Measurements from ENCODE around the gene HTT. TPM values are rescaled to one million over a fixed set of nuclear protein-coding genes. Genes with fewer than 3 reads are reported as not detected.

HTT gene
- total RNA-seq, 1 donor from 2014 or later = 20.0 TPM

DNA sequence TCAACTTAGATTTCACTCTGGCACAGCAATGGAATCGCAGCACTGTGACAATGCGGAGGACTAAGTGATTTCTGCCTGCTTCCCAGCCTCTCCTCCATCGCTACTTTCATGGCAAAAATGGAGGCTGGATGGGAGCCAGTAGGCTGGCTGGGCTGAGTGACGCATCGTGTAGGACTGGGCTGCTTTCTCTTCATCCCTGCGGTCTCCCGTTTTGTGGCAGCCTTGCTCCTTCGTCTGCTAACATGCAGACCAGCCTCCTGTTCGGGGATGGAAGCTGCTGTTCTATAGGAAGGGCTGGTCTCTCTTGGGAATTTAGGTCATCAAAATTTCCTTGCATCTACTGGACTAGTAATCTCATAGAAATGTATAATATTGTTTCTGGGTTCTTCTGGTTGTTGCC, 202.5 kb downstream of the HTT start:
- H3K36me3 ChIP-seq = no peaks in the 10 kb centered on the region
- no peak for DNase-seq
- H3K4me3 ChIP-seq = no peak overlapping the region
- no peaks in the 10 kb centered on the region for H3K4me1 ChIP-seq
- intact Hi-C loops (cut with micrococcal nuclease) = no loop called here
- no peaks in the 10 kb centered on the region for H3K27me3 ChIP-seq (ENCODE audit: low read depth)
- TF ChIP-seq, protein P1, sequence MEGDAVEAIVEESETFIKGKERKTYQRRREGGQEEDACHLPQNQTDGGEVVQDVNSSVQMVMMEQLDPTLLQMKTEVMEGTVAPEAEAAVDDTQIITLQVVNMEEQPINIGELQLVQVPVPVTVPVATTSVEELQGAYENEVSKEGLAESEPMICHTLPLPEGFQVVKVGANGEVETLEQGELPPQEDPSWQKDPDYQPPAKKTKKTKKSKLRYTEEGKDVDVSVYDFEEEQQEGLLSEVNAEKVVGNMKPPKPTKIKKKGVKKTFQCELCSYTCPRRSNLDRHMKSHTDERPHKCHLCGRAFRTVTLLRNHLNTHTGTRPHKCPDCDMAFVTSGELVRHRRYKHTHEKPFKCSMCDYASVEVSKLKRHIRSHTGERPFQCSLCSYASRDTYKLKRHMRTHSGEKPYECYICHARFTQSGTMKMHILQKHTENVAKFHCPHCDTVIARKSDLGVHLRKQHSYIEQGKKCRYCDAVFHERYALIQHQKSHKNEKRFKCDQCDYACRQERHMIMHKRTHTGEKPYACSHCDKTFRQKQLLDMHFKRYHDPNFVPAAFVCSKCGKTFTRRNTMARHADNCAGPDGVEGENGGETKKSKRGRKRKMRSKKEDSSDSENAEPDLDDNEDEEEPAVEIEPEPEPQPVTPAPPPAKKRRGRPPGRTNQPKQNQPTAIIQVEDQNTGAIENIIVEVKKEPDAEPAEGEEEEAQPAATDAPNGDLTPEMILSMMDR (IDR thresholded peaks at IDR 0.05; ENCODE audit: borderline replicate concordance) = no peak
- no peak overlapping the region for H3K27ac ChIP-seq (replicated peaks)
- H3K9me3 ChIP-seq (replicated peaks) = peaks cover 21% of the 10 kb centered on the region

DNA sequence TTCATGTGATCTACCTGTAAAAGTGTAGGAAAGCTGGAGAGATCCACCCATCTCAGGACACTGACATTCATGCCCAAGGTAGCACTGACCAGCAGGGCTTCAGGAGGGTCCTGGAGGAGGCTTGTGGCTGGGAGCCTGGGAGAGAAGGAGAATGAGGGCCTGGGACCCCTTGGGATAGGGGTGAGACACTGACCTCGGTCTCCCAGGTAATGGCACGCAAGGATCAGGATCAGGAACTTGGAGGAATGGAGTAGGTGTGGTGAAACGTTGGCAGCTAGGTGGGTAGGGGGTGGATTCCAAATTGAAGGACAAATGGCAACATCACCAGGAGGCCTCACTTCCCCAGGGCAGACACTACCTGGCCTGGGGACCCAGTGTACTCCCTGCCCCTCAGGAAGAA, 206.0 kb downstream of the HTT start:
- Histone ChIP-seq H3K4me3 (no peak overlapping the region), H3K27ac (replicated peaks) (no peak overlapping the region), H3K27me3 (ENCODE audit: low read depth) (peaks cover 7% of the 10 kb centered on the region), H3K9me3 (replicated peaks) (peaks cover 12% of the 10 kb centered on the region), H3K4me1 (no peaks in the 10 kb centered on the region), H3K36me3 (no peaks in the 10 kb centered on the region)
- intact Hi-C loops (cut with micrococcal nuclease) = no loop called here
- TF ChIP-seq, protein P1 (IDR thresholded peaks at IDR 0.05; ENCODE audit: borderline replicate concordance) = no peak
- DNase-seq = no peak

DNA sequence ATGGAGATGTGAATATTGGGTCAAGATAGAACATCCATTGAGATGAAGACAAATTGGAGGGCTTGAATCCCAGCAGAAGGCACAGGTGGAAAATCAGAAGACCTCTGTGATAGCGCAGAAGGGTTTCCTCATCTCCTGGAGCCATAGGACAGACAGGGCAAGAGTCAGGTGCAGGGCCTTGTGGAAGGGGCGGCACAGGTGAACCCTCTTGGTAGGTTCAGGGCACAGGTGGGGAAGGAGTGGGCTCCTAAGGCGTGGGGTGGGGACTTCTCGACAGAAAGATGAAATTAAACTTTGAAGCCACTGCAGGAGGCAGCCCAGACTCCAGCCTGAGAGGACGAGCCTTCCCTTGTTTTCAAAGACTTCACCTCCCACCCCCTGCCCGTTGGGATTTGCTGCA, 209.0 kb downstream of the HTT start:
- H3K27ac ChIP-seq (replicated peaks) = no peak overlapping the region
- peaks cover 24% of the 10 kb centered on the region for H3K27me3 ChIP-seq (ENCODE audit: low read depth)
- DNase-seq = no peak
- peaks cover 14% of the 10 kb centered on the region for H3K4me1 ChIP-seq
- no peaks in the 10 kb centered on the region for H3K36me3 ChIP-seq
- H3K9me3 ChIP-seq (replicated peaks) = peaks cover 12% of the 10 kb centered on the region
- H3K4me3 ChIP-seq = no peak overlapping the region
- intact Hi-C loops (cut with micrococcal nuclease) = no loop called here
- TF ChIP-seq, protein P1 (IDR thresholded peaks at IDR 0.05; ENCODE audit: borderline replicate concordance) = no peak

DNA sequence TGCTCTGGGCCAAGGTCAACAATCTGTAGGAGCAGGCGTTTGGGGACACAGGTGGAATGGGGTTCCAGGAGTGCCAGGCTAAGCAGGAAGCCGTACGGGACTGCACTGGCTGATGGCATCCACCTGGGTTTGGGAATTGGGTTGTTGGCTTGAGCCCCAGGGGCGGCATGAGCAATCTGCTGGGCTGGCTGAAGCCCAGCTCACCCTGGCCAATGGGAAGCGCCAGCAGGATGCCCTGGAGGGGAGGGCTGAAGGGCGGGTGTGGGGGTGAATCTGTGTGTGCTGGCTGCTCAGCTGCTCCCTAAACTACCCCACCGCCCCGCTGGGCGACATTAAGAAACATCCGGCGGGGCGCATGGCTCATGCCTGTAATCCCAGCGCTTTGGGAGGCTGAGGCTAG, 209.4 kb downstream of the HTT start:
- peaks cover 18% of the 10 kb centered on the region for H3K4me1 ChIP-seq
- no peaks in the 10 kb centered on the region for H3K36me3 ChIP-seq
- H3K27me3 ChIP-seq (ENCODE audit: low read depth) = peaks cover 24% of the 10 kb centered on the region
- intact Hi-C loops (cut with micrococcal nuclease) = no loop called here
- no peak for DNase-seq
- peaks cover 12% of the 10 kb centered on the region for H3K9me3 ChIP-seq (replicated peaks)
- H3K27ac ChIP-seq (replicated peaks) = no peak overlapping the region
- TF ChIP-seq, protein P1 (IDR thresholded peaks at IDR 0.05; ENCODE audit: borderline replicate concordance) = no peak
- H3K4me3 ChIP-seq = no peak overlapping the region

DNA sequence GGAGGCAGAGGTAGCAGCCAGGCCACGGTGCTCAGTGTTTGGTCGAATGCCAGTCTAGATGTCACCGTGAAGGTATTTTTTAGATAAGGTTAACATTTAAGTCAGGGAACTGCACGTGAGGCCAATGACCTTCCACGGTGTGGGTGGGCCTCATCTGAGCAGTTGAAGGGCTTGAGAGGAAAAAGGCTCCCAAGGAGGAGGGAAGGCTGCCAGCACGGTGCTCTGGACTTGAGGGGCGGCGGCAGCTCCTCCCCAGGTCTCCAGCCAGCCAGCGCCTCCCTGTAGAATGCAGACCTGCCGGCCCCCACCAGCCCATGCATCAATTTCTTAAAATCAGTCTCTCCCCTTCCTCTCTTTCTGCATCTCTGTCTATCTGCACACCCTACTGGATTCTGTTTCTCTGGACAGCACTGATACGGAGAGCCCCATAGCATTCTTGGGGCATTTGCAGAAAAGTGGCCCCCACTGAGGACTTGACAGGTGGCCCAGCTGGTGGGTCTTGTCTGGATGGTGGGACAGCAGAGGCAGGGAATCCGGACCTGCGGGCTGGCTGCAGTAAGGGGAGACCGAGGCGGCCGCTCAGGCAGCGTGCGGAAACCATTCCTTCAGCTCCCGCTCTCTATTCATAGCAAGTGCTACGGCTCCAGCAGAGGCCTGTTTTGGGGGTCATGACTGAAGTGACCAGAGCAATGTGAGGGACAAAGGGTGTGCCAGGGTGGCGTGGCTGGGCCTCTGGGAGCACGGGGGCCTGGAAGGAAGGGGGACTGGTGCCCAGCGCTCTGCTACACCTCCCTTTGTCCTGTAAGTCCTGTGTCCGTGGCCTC, 210.5 kb downstream of the HTT start:
- Histone ChIP-seq H3K4me1 (peaks cover 22% of the 10 kb centered on the region), H3K9me3 (replicated peaks) (peaks cover 12% of the 10 kb centered on the region), H3K27me3 (ENCODE audit: low read depth) (peaks cover 24% of the 10 kb centered on the region), H3K36me3 (no peaks in the 10 kb centered on the region), H3K27ac (replicated peaks) (no peak overlapping the region), H3K4me3 (no peak overlapping the region)
- DNase-seq = no peak
- TF ChIP-seq, protein P1 (IDR thresholded peaks at IDR 0.05; ENCODE audit: borderline replicate concordance) = no peak
- intact Hi-C loops (cut with micrococcal nuclease) = no loop called here
